ENCODE results near the gene TRAF3IP1. TPM values are rescaled to one million over a fixed set of nuclear protein-coding genes. Genes with fewer than 3 reads are reported as not detected.

TRAF3IP1 gene
- polyA plus RNA-seq, 3 donors = 1.2 to 1.5 (median 1.5) TPM

GRCh38 chr2:238280083-238280825, 40.1 kb upstream of the TRAF3IP1 start:
- Histone ChIP-seq H3K27me3 (ENCODE audit: control insufficient read depth in 2 of 2, insufficient read depth in 2 of 2, low read length in 2 of 2) (no peaks in the 10 kb centered on the region), H3K4me2 (replicated peaks; ENCODE audit: extremely low read depth, low read length, poor library complexity, severe bottlenecking) (no peak overlapping the region), H2AFZ (ENCODE audit: insufficient read depth, low read depth, low read length, poor library complexity, severe bottlenecking) (no peak overlapping the region), H3K9ac (ENCODE audit: insufficient read depth, low read length, poor library complexity, severe bottlenecking) (no peak overlapping the region), H3K4me3 (replicated peaks in 1 of 3; ENCODE audit: low read depth in 2 of 3, low read length in 3 of 3) (no peak overlapping the region), H3K9me3 (replicated peaks in 1 of 2; ENCODE audit: control insufficient read depth in 1 of 2, insufficient read depth in 1 of 2, low read length in 2 of 2) (no peaks in the 10 kb centered on the region), H3K79me2 (ENCODE audit: insufficient read depth, low read length) (peaks cover 56% of the 10 kb centered on the region), H4K20me1 (ENCODE audit: insufficient read depth, low read length) (peaks cover 71% of the 10 kb centered on the region), H3K4me1 (ENCODE audit: control insufficient read depth in 1 of 2, insufficient read depth in 2 of 2, low read length in 2 of 2) (no peaks in the 10 kb centered on the region), H3K27ac (ENCODE audit: low read depth in 1 of 2, low read length in 2 of 2) (no peak overlapping the region), H3K36me3 (replicated peaks in 1 of 2; ENCODE audit: control insufficient read depth in 1 of 2, insufficient read depth in 2 of 2, low read length in 2 of 2) (peaks cover 24 to 26% of the 10 kb centered on the region in 2 donors)
- Mint-ChIP-seq H3K9me3 (peaks cover 0 to 3% (median 0%) of the 10 kb centered on the region in 7 donors), H3K27me3 (ENCODE audit: low read depth in 3 of 3) (no peaks in the 10 kb centered on the region), H3K27ac (no peak overlapping the region), H3K36me3 (peaks cover 30 to 48% of the 10 kb centered on the region in 2 donors), H3K4me3 (no peak overlapping the region), H3K4me1 (peaks cover 12% of the 10 kb centered on the region)
- 98% methylated on average over 7 of the region's 12 CpGs for WGBS (ENCODE audit: insufficient coverage)
- intact Hi-C loops (cut with micrococcal nuclease) = no loop called here
- TF ChIP-seq, protein P1, sequence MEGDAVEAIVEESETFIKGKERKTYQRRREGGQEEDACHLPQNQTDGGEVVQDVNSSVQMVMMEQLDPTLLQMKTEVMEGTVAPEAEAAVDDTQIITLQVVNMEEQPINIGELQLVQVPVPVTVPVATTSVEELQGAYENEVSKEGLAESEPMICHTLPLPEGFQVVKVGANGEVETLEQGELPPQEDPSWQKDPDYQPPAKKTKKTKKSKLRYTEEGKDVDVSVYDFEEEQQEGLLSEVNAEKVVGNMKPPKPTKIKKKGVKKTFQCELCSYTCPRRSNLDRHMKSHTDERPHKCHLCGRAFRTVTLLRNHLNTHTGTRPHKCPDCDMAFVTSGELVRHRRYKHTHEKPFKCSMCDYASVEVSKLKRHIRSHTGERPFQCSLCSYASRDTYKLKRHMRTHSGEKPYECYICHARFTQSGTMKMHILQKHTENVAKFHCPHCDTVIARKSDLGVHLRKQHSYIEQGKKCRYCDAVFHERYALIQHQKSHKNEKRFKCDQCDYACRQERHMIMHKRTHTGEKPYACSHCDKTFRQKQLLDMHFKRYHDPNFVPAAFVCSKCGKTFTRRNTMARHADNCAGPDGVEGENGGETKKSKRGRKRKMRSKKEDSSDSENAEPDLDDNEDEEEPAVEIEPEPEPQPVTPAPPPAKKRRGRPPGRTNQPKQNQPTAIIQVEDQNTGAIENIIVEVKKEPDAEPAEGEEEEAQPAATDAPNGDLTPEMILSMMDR (IDR thresholded peaks at IDR 0.05) = no peak
- DNase-seq = no peak

GRCh38 chr2:238281826-238282480, 38.4 kb upstream of the TRAF3IP1 start:
- Histone ChIP-seq H4K20me1 (ENCODE audit: insufficient read depth, low read length) (peaks cover 84% of the 10 kb centered on the region), H3K9me3 (replicated peaks in 1 of 2; ENCODE audit: control insufficient read depth in 1 of 2, insufficient read depth in 1 of 2, low read length in 2 of 2) (no peaks in the 10 kb centered on the region), H3K36me3 (replicated peaks in 1 of 2; ENCODE audit: control insufficient read depth in 1 of 2, insufficient read depth in 2 of 2, low read length in 2 of 2) (peaks cover 8 to 9% of the 10 kb centered on the region in 2 donors), H3K27ac (ENCODE audit: low read depth in 1 of 2, low read length in 2 of 2) (no peak overlapping the region), H3K9ac (ENCODE audit: insufficient read depth, low read length, poor library complexity, severe bottlenecking) (no peak overlapping the region), H3K27me3 (ENCODE audit: control insufficient read depth in 2 of 2, insufficient read depth in 2 of 2, low read length in 2 of 2) (no peaks in the 10 kb centered on the region), H3K4me3 (replicated peaks in 1 of 3; ENCODE audit: low read depth in 2 of 3, low read length in 3 of 3) (no peak overlapping the region), H2AFZ (ENCODE audit: insufficient read depth, low read depth, low read length, poor library complexity, severe bottlenecking) (no peak overlapping the region), H3K4me2 (replicated peaks; ENCODE audit: extremely low read depth, low read length, poor library complexity, severe bottlenecking) (no peak overlapping the region), H3K79me2 (ENCODE audit: insufficient read depth, low read length) (peaks cover 73% of the 10 kb centered on the region), H3K4me1 (ENCODE audit: control insufficient read depth in 1 of 2, insufficient read depth in 2 of 2, low read length in 2 of 2) (peaks cover 3% of the 10 kb centered on the region in 2 donors)
- peaks cover 25% of the 10 kb centered on the region for H3K4me1 Mint-ChIP-seq
- intact Hi-C loops (cut with micrococcal nuclease) = no loop called here
- peak overlapping the region in 3 of 7 donors; percentile 2 to 47 (median 14) for H3K27ac Mint-ChIP-seq
- peaks cover 20 to 45% of the 10 kb centered on the region in 2 donors for H3K36me3 Mint-ChIP-seq
- no peak overlapping the region for H3K4me3 Mint-ChIP-seq
- peaks cover 0 to under 1% (median 0%) of the 10 kb centered on the region in 3 donors for H3K27me3 Mint-ChIP-seq (ENCODE audit: low read depth in 3 of 3)
- DNase-seq = no peak
- TF ChIP-seq, protein P1 (IDR thresholded peaks at IDR 0.05) = no peak
- WGBS (ENCODE audit: insufficient coverage) = 94% methylated on average over 11 of the region's 13 CpGs
- peaks cover 0 to 2% (median 0%) of the 10 kb centered on the region in 7 donors for H3K9me3 Mint-ChIP-seq

Data from CD14-positive monocyte (primary cell).